Measurements from ENCODE around the gene CCDC150. TPM values are rescaled to one million over a fixed set of nuclear protein-coding genes. Genes with fewer than 3 reads are reported as not detected.

Gene CCDC150
- total RNA-seq, 2 donors from 2014 or later = 0.50 to 7.6 TPM

- no peak for DNase-seq (ENCODE audit: low spot score)
- Histone ChIP-seq H3K27ac (no peak overlapping the region), H3K4me1 (replicated peaks) (no peaks in the 10 kb centered on the region), H3K4me3 (no peak overlapping the region), H3K9me3 (no peaks in the 10 kb centered on the region), H3K27me3 (replicated peaks; ENCODE audit: insufficient read depth) (no peaks in the 10 kb centered on the region), H3K36me3 (no peaks in the 10 kb centered on the region)
- WGBS = 92% methylated on average over 2 of the region's 2 CpGs
- intact Hi-C loops (cut with DNase I) = no loop called here
- TF ChIP-seq CTCF (IDR thresholded peaks at IDR 0.05) (no peak), POLR2A (IDR thresholded peaks at IDR 0.05) (no peak), POLR2AphosphoS5 (IDR thresholded peaks at IDR 0.05) (no peak)
These were observed 108.6 kb downstream of the CCDC150 start for GRCh38 chr2:196748123-196748522.

- intact Hi-C loops (cut with DNase I) = no loop called here
- H3K27ac ChIP-seq = no peak overlapping the region
- WGBS = 93% methylated on average over 4 of the region's 4 CpGs
These were observed 110.9 kb downstream of the CCDC150 start for GRCh38 chr2:196750291-196750923.

GRCh38 chr2:196750977-196751631 is 111.6 kb downstream of the CCDC150 start:
- no peaks in the 10 kb centered on the region for H3K9me3 ChIP-seq
- H3K4me3 ChIP-seq = no peak overlapping the region
- TF ChIP-seq CTCF (IDR thresholded peaks at IDR 0.05) (peak; percentile 21 to 53 (median 44)), POLR2A (IDR thresholded peaks at IDR 0.05) (no peak)
- H3K27ac ChIP-seq = no peak overlapping the region
- H3K4me1 ChIP-seq (replicated peaks) = no peaks in the 10 kb centered on the region
- DNase-seq (ENCODE audit: low spot score) = peak; percentile 16
- no peaks in the 10 kb centered on the region for H3K36me3 ChIP-seq
- WGBS = 51% methylated on average over 8 of the region's 8 CpGs
- H3K27me3 ChIP-seq (replicated peaks; ENCODE audit: insufficient read depth) = no peaks in the 10 kb centered on the region
- intact Hi-C loops (cut with DNase I) = no loop called here

More at GRCh38 chr2:196750291-196750923, 110.9 kb downstream of the CCDC150 start:
- no peaks in the 10 kb centered on the region for H3K36me3 ChIP-seq
- no peak overlapping the region for H3K4me3 ChIP-seq
- H3K4me1 ChIP-seq (replicated peaks) = no peaks in the 10 kb centered on the region
- no peak for DNase-seq (ENCODE audit: low spot score)
- TF ChIP-seq CTCF (IDR thresholded peaks at IDR 0.05) (no peak), POLR2AphosphoS5 (IDR thresholded peaks at IDR 0.05) (no peak), POLR2A (IDR thresholded peaks at IDR 0.05) (no peak)
- H3K27me3 ChIP-seq (replicated peaks; ENCODE audit: insufficient read depth) = no peaks in the 10 kb centered on the region
- no peaks in the 10 kb centered on the region for H3K9me3 ChIP-seq

- intact Hi-C loops (cut with DNase I) = no loop called here
- no peak for DNase-seq (ENCODE audit: low spot score)
These were observed 119.2 kb downstream of the CCDC150 start for GRCh38 chr2:196758474-196759377.

More at GRCh38 chr2:196758474-196759377, 119.2 kb downstream of the CCDC150 start:
- H3K9me3 ChIP-seq = no peaks in the 10 kb centered on the region
- WGBS = 62% methylated on average over 3 of the region's 3 CpGs
- no peak overlapping the region for H3K4me3 ChIP-seq
- H3K27me3 ChIP-seq (replicated peaks; ENCODE audit: insufficient read depth) = no peaks in the 10 kb centered on the region
- H3K36me3 ChIP-seq = no peaks in the 10 kb centered on the region
- H3K4me1 ChIP-seq (replicated peaks) = no peaks in the 10 kb centered on the region
- no peak overlapping the region for H3K27ac ChIP-seq
- TF ChIP-seq CTCF (IDR thresholded peaks at IDR 0.05) = no peak
- TF ChIP-seq POLR2A (IDR thresholded peaks at IDR 0.05) = no peak
- TF ChIP-seq POLR2AphosphoS5 (IDR thresholded peaks at IDR 0.05) = no peak

All from prostate gland (tissue), 2 donors.